ENCODE data around the gene MEIOC.
"Not testable (repeated sequence)": the region's sequence is repeated elsewhere in the genome, so short reads cannot be mapped to it uniquely, and the experiment has no call there.

The MEIOC gene

GRCh38 chr17:44655983-44656710 lies at the start of gene MEIOC:
MEIOC (plus strand) TSS chr17:44656468; CDS start chr17:44656614, 146 bp downstream.
- no peak for DNase-seq (ENCODE audit: low spot score)

- DNase-seq (ENCODE audit: low spot score): no peak
These were observed 49.6 kb upstream of the MEIOC start for GRCh38 chr17:44606658-44607057.

GRCh38 chr17:44607836-44608690 lies 48.2 kb upstream of the MEIOC start:
- DNase-seq (ENCODE audit: low spot score): no peak

- no peak for DNase-seq (ENCODE audit: low spot score)
These were observed 47.4 kb upstream of the MEIOC start for GRCh38 chr17:44608727-44609435.

GRCh38 chr17:44610331-44610730 lies 45.9 kb upstream of the MEIOC start:
- no peak for DNase-seq (ENCODE audit: low spot score)

- DNase-seq (ENCODE audit: low spot score): no peak
These were observed 45.4 kb upstream of the MEIOC start for GRCh38 chr17:44610871-44611270.

GRCh38 chr17:44614862-44615261 lies 41.4 kb upstream of the MEIOC start:
- DNase-seq (ENCODE audit: low spot score): no peak

- DNase-seq (ENCODE audit: low spot score): not testable (repeated sequence)
These were observed 37.6 kb upstream of the MEIOC start for GRCh38 chr17:44618652-44619051.

- DNase-seq (ENCODE audit: low spot score): no peak
These were observed 33.1 kb upstream of the MEIOC start for GRCh38 chr17:44623070-44623725.

GRCh38 chr17:44627513-44628242 lies 28.6 kb upstream of the MEIOC start:
- DNase-seq (ENCODE audit: low spot score): no peak

GRCh38 chr17:44628243-44629188 lies 27.8 kb upstream of the MEIOC start:
- no peak for DNase-seq (ENCODE audit: low spot score)

- DNase-seq (ENCODE audit: low spot score): no peak
These were observed 27.0 kb upstream of the MEIOC start for GRCh38 chr17:44629314-44629713.

- DNase-seq (ENCODE audit: low spot score): no peak
These were observed 25.6 kb upstream of the MEIOC start for GRCh38 chr17:44630703-44631102.

- DNase-seq (ENCODE audit: low spot score): no peak
These were observed 22.3 kb upstream of the MEIOC start for GRCh38 chr17:44633998-44634397.

- DNase-seq (ENCODE audit: low spot score): not testable (repeated sequence)
These were observed 21.9 kb upstream of the MEIOC start for GRCh38 chr17:44634401-44634800.

GRCh38 chr17:44636562-44636961 lies 19.7 kb upstream of the MEIOC start:
- DNase-seq (ENCODE audit: low spot score): no peak

- DNase-seq (ENCODE audit: low spot score): no peak
These were observed 19.2 kb upstream of the MEIOC start for GRCh38 chr17:44637066-44637465.

GRCh38 chr17:44642834-44643233 lies 13.4 kb upstream of the MEIOC start:
- no peak for DNase-seq (ENCODE audit: low spot score)

- DNase-seq (ENCODE audit: low spot score): no peak
These were observed 10.9 kb upstream of the MEIOC start for GRCh38 chr17:44645341-44645740.

GRCh38 chr17:44646280-44646679 lies 10.0 kb upstream of the MEIOC start:
- DNase-seq (ENCODE audit: low spot score): no peak
